Epidermal melanocyte (primary cell): ENCODE data around the gene PIAS1.

ENCODE experiments used
- DNase-seq: peaks from one replicate; pipeline ENCODE4 v3.0.0; 2011; ENCODE audit warnings: low spot score; ENCODE audit not compliant: insufficient read length

The PIAS1 gene

DNA sequence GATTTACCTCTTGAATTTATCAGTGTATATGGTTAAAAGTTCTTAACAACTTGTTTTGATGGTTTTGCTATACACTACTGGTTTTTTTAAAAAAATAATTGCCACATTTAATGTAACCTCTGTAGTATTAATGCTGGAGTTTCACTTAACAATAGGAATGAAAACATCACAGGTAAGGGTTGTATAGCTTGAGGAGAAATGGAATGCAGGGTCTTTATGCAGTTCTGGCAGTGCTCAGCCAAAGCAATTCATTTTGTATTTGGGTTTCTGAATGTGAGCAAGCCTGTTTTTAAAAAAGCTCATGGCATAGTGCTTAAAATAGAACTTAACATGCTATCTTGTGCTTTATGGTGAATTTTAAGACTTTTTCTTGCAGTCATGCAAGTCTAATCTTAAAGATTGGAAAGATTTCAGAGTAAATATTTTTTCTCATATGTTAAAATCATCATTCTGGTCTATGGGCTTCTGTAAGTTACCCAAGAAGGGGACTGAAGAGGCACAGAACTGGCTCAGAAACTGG is 8.9 kb downstream of the PIAS1 start:
- no peak for DNase-seq

DNA sequence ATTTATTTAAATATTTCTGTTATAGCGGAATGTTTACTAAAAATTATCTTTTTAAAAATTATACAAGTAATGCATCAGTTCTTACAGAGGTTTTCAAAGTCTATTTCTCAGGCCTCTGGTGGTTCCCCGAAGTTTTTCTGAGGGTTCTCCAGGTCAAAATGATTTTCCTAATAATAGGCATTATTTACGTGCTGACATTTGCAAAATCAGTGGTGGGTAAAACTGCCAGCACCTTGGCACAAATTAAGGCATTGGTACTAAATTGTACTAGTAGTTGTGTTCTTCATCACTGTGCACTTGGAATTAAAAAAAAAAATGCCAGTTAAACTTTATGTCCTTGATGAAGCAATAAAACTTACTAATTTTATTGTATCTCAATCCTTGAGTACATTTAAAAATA is 9.5 kb downstream of the PIAS1 start:
- no peak for DNase-seq

DNA sequence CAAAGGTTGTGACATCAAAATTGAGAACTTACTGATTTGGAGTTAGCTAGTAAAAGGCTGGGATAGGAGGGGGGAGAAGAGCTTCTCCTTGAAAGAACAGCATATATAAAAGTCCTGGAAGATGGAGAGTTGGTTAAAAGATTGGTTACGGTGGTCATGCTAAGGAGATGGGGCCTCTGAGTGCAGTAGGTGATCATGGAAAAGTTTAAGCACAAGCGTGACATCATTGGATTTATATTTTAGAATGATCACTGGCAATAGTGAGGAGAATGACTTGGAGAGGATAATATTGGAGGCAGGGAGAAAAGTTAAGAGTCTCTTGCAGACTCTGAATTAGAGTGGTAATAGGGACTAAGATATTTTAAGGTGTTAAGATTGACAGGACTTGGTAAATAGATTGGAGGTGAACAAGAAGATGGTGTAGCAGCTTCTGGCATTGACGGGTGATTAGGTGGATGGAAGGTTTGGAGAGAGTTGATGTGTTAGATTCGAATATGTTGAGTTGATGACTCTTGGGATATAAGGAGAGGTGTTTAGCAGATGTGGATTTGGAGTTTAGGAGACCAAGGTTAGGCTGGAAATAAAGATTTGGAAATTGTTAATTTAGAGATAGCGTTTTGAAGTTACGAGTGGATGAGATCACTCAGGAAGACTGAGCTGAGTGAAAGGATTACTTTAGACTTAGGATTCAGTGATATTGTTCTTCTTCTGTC is 19.6 kb downstream of the PIAS1 start:
- DNase-seq: no peak

DNA sequence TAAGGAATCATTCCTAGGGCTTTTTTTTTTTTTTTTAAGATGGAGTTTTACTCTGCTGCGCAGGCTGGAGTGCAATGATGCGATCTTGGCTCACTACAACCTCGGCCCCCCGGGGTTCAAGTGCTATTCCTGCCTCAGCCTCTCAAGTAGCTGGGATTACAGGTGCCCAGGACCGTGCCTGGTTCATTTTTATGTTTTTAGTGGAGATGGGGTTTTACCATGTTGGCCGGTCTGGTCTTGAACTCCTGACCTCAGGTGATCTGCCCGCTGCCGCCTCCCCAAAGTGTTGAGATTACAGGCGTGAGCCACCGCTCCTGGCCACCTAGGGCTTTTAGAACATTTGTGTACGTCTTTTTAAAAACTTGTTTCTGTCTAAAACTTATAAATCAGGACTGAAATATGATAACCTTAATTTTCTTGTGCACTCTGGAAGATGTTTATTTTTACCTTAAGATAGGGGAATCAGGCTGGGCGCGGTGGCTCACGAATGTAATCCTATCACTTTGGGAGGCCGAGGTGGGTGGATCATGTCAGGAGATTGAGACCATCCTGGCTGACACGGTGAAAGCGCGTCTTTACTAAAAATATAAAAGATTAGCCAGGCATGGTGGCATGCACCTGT is 21.8 kb downstream of the PIAS1 start:
- DNase-seq: no peak

DNA sequence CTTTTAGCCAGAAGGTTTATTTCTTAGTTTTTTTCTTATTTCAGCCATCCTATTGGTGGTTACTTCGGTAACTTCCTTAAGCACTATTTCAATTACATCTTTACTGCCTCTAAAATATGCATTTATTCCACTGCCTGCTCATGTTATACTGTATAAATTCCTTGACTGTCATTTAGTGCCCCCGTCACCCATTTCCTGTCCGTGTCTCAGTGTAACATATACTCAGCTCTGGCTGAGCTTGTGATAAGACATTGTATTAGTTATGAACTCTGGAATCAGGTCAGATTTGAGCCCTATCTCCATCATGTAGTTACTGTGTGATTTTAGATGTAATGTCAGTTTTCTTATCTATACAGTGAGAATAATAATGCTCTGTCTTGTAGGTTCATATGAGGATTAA is 24.2 kb downstream of the PIAS1 start:
- DNase-seq: no peak

DNA sequence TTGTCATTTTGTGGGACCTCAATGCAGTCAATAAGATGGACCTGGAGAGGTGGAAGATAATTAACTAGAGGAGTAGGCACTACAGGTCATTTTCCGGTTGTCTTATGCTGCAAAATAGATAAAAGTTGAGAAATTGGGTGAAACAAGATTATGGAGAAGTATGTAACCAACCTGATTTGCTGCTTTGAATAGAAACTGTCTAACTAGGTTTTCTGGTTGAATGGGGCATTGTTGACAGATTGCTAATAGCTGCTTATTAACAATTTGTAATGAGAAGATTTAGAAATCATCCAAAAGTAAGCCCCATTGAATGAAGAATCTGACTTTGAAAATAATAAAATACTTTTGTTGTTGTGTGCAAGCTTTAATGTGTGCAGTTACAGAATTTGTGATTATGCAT is 26.2 kb downstream of the PIAS1 start:
- DNase-seq: no peak

GRCh38 chr15:68080783-68081182 is 26.7 kb downstream of the PIAS1 start:
- no peak for DNase-seq

GRCh38 chr15:68081869-68082505 is 27.9 kb downstream of the PIAS1 start:
- no peak for DNase-seq

DNA sequence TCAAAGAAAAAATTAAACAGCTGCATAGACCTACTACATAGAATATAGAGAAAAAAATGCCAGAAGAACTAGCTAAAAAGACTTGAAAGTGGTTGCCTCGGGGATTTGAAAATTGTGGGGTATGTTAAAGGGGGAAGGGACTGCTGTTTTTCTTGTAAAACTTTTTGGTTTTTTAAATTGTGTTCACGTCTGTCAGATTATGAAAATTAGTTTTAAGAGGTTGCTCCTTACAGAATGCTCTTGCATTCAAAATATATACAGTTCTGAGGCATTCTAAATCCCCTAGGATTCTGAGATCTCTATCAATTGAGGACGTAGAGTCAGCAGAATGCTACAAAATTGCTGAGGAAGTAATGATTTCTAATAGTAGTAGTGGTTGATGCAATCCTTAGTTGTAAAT is 28.6 kb downstream of the PIAS1 start:
- no peak for DNase-seq

- DNase-seq: no peak
These were observed 29.3 kb downstream of the PIAS1 start for GRCh38 chr15:68083463-68083862.

DNA sequence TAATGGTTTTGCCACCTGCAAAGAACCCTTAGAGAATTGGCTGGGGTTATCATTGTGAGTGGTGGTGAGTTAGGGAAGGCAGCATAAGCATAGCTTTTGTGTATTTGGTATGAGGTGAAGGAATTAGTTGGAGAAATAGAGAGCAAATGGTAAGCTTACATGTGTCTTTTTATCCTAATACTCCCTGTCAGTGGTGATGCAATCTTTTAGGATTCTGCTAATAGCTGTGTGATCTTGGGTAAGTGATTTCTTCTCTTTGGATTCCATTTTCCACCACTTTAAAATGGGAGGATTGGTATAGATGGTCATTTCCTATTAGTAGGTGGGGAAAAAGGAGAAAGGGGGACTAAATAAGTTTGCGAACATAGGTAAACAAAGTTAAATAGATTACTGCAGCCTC is 30.9 kb downstream of the PIAS1 start:
- no peak for DNase-seq

GRCh38 chr15:68091743-68092142 is 37.6 kb downstream of the PIAS1 start:
- no peak for DNase-seq

DNA sequence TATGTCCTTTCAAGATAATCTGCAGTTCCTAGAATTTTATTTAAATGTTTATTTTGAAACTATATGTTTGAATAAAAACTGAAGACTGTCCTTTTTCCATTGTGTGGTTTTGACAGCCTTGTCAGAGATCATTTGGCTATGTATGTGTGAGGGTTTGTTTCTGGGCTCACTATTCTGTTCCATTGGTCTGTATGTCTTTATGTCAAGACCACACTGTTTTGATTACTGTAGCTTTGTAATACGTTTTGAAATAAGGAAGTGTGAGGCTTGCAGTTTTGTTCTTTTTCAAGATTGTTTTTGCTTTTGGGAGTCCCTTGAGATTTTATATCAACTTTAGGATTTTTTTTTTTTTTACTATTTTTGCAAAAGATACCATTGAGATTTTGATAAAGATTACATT is 42.0 kb downstream of the PIAS1 start:
- no peak for DNase-seq

DNA sequence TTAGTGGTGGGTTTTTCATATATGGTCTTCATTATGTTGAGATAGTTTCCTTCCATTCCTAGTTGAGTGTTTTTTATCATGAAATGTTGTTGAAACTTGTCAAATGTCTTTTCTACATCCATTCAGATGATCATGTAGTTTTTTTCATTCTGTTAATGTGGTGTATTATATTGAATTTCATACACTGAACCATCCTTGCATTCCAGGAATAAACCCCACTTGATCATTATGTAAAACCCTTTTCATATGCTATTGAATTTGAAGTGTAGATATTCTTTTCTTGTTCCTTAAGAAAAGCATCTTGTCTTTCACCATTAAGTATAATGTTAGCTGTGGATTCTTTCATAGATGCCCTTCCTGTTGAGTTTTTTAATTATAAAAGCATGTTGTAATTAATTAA is 42.9 kb downstream of the PIAS1 start:
- no peak for DNase-seq

DNA sequence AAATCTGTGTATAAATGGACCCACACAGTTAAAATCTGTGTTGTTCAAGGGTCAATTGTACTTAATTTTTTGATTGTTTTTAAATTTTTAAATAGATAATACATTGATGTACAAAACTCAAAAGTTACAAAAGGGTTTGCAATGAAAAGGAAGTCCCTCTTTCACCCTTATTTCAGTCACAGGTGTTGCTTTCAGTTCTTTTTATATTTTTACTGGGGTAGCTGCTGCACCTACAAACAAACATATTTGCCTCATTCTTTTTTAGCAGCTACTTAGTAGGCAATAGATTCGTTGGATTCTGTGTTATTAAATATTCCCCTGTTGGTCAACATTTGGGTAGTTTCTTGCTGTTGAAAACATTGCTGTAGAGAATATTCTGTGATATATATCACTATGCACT is 44.4 kb downstream of the PIAS1 start:
- DNase-seq: no peak

DNA sequence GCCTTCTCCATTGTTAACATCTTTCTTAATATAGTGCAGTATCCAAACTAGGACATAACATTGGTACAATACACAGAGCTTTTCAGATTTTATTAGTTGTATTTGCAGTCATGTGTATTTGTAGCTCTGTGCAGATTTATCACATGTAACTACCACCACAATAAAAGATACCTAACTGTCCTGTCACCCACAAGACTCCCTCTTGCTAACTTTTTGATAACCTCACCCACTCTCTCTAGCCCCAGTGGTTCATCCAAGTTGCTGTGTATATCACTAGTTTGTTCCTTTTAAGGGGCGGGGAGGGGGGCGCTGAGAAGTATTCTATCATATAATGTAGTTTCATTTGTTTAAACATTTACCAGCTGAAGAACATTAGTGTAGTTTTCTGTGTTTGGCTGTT is 46.1 kb downstream of the PIAS1 start:
- no peak for DNase-seq

GRCh38 chr15:68103603-68104002 is 49.5 kb downstream of the PIAS1 start:
- DNase-seq: no peak

DNA sequence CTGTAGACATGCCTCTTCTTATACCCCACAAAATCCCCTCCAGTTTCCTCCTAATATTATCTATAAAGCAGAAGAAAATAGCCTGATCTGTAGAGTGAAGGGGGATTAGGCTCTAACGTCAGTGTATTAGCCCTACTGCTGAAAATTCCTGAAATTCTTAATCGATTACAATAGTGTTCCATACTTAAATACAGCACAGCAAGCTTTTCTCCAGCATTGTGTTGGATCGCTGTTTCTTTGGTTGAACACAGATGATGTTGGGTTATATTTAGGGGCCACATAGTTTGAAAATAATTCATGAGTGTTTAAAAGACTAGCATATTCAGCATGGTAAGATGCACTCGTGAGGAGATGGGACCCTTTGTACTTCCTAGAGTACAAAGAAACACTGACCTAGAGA is 52.5 kb downstream of the PIAS1 start:
- DNase-seq: no peak

- no peak for DNase-seq
These were observed 53.0 kb downstream of the PIAS1 start for GRCh38 chr15:68107142-68107541.

GRCh38 chr15:68112706-68113105 is 58.6 kb downstream of the PIAS1 start:
- DNase-seq: no peak

GRCh38 chr15:68113273-68113672 is 59.2 kb downstream of the PIAS1 start:
- DNase-seq: no peak

- no peak for DNase-seq
These were observed 59.6 kb downstream of the PIAS1 start for GRCh38 chr15:68113751-68114150.

- no peak for DNase-seq
These were observed 60.2 kb downstream of the PIAS1 start for GRCh38 chr15:68114356-68114755.
